ENCODE results near the gene CHRDL1.

- no peak for TF ChIP-seq POLR2A (IDR thresholded peaks at IDR 0.05)
- TF ChIP-seq, protein P1, sequence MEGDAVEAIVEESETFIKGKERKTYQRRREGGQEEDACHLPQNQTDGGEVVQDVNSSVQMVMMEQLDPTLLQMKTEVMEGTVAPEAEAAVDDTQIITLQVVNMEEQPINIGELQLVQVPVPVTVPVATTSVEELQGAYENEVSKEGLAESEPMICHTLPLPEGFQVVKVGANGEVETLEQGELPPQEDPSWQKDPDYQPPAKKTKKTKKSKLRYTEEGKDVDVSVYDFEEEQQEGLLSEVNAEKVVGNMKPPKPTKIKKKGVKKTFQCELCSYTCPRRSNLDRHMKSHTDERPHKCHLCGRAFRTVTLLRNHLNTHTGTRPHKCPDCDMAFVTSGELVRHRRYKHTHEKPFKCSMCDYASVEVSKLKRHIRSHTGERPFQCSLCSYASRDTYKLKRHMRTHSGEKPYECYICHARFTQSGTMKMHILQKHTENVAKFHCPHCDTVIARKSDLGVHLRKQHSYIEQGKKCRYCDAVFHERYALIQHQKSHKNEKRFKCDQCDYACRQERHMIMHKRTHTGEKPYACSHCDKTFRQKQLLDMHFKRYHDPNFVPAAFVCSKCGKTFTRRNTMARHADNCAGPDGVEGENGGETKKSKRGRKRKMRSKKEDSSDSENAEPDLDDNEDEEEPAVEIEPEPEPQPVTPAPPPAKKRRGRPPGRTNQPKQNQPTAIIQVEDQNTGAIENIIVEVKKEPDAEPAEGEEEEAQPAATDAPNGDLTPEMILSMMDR (IDR thresholded peaks at IDR 0.05), result no peak
These were observed 10.5 kb upstream of the CHRDL1 start for GRCh38 chrX:110806145-110806544.

Data from uterus (tissue), 2 donors.